HG02852 (cell line): ENCODE results near the gene RAB40B.
"Not testable (repeated sequence)": the region's sequence is repeated elsewhere in the genome, so short reads cannot be mapped to it uniquely, and the experiment has no call there.

Experiments used
- ATAC-seq: cut with Tn5 transposase; IDR thresholded peaks from one replicate; pipeline ENCODE4 v1.9.1; 2021; ENCODE audit warnings: mild to moderate bottlenecking, moderate library complexity; ENCODE audit not compliant: unreplicated experiment

The RAB40B gene, protein sequence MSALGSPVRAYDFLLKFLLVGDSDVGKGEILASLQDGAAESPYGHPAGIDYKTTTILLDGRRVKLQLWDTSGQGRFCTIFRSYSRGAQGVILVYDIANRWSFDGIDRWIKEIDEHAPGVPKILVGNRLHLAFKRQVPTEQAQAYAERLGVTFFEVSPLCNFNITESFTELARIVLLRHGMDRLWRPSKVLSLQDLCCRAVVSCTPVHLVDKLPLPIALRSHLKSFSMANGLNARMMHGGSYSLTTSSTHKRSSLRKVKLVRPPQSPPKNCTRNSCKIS

DNA sequence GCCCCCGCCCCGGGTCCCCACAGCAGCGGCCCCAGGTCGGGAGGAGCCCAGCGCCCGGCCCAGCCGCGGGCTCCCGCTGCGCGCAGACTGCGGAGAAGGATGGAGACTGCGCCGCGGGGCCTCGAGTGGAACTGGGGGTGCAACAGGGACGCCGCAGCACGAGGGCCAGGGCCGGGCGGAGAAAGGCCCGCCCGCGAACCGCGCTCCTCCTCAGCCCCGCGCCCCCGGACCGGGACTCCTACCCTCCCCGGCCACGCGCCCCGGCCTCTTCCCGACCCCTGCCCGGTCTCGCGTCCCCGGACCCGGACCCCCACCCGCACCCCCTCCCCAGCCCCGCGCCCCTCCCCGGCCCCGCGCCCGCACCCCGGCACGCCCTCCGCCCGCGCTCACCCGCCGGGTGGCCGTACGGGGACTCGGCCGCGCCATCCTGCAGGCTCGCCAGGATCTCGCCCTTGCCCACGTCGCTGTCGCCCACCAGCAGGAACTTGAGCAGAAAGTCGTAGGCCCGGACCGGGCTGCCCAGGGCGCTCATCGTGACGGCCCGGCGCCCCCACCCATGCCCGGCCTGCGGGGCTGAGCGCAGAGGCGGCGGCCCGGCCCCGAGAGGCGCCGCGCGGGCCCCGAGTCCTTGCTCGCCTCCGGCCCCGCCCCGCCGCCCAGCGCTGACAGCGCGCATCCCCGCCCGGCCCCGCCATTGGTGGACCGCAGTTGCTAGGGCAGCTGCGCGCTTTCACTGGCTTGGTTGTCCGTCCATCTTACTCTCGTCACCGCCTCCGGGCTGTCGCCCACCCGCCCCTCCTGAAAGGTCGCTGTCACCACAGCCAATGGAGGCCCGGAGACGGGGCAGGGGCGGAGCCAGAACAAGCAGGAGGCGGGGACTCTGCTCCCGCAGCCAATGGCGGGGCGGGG lies at the start of gene RAB40B:
Gene RAB40B (minus strand): TSS at position 634 of the 909 bp plus-strand sequence. CDS start 102 bp downstream, at position 532.
- ATAC-seq: peak; percentile 97

DNA sequence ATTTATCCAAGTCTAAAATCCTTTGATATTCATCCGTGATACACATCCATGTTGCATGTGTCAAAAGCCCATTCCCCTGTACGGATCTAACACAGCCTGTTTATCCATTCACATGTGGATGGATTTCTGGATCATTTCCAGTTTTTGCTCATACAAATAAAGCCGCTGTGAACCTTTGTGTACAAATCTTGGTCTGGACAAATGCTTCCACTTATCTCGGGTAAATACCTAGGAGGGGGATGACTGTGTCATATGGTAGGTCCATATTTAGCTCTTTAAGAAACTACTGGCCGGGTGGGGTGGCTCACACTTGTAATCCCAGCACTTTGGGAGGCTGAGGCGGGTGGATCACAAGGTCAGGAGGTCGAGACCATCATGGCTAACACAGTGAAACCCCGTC lies 47.0 kb upstream of the RAB40B start:
- ATAC-seq: no peak

DNA sequence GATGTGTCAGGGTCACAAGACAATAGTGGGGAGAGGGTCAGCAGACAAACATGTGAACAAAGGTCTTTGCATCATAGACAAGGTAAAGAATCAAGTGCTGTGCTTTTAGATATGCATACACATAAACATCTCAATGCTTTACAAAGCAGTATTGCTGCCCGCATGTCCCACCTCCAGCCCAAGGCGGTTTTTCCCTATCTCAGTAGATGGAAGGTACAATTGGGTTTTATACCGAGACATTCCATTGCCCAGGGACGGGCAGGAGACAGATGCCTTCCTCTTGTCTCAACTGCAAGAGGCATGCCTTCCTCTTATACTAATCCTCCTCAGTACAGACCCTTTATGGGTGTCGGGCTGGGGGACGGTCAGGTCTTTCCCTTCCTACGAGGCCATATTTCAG lies 46.2 kb upstream of the RAB40B start:
- ATAC-seq: not testable (repeated sequence)

DNA sequence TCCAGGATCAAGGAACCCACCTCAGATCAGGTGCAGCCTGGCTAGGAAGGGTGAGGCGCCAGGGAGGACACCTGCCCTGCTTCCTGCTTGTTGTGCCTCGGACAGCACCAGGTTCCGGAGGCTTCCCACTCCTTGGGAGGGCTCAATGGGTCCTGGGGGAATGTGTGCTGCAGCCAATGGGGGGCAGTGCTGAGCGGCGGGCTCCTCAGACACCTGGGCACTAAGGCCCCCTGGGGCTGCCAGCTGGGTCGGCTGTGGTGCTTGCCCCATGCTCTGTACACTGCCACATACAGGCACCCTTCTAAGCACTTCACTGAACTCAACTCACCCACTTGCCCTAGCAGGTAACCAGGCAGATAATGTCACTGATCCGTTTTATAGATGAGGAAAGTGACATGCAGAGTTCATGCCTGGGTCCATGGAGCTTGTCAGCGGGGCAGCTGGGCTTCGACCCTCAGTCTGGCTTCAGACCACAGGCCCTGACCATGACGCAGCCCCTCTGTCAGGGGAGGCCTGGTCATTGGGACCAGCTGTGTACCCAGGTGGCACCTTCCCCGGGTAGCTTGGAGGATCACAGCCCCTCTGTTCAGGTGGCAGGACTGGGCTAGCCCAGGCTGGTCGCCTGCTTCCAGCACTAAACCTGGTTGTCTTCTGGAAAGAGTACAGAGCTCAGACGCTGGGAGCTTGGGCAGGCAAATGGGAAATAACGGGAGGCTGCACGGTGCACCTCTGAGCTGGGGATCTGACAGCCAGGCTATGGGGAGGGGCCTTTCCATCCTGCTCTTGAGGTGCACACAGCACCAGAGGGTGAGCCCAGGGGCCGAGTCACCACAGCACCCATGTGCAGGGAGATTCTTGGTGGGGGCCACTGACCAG lies 45.1 kb upstream of the RAB40B start:
- ATAC-seq: no peak

DNA sequence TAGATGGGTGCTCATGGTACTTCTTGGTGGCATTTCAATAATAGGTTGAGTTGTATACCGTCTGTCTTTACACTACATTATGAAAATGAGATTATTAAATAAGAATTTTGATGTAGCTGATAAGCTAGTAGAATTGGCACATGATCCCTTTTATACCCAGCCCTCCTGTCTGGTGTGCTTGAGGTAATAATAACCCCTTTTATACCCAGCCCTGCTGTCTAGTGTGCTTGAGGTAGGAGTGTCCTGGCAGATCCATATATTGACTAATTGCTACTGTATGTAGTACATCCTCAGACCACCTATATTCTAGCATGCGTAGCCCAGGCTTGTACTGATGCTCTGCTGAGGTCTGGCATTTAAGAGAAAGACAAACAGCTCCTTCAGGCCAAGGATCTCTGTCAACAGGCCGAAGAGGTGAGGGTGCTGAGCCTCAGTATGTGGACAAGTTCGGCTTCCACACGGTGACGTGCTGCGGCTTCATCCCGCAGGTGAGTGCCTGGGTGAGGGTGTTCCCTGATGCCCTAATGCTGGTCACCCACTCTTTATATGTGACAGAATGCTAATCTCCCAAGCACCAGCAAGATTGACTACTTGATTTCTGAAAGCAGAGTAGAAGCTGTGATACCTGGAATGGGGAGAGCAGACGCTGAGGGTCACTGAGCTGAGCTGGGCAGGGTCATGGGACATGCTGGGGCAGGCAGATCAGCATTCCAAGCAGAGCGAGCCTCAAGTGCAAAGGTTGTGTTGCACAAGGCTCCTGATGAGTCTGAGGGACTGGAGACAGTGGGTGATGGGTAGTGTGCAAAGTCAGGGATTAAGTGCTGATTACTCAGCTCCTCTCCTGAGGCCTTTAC lies 42.6 kb upstream of the RAB40B start:
- no peak for ATAC-seq

DNA sequence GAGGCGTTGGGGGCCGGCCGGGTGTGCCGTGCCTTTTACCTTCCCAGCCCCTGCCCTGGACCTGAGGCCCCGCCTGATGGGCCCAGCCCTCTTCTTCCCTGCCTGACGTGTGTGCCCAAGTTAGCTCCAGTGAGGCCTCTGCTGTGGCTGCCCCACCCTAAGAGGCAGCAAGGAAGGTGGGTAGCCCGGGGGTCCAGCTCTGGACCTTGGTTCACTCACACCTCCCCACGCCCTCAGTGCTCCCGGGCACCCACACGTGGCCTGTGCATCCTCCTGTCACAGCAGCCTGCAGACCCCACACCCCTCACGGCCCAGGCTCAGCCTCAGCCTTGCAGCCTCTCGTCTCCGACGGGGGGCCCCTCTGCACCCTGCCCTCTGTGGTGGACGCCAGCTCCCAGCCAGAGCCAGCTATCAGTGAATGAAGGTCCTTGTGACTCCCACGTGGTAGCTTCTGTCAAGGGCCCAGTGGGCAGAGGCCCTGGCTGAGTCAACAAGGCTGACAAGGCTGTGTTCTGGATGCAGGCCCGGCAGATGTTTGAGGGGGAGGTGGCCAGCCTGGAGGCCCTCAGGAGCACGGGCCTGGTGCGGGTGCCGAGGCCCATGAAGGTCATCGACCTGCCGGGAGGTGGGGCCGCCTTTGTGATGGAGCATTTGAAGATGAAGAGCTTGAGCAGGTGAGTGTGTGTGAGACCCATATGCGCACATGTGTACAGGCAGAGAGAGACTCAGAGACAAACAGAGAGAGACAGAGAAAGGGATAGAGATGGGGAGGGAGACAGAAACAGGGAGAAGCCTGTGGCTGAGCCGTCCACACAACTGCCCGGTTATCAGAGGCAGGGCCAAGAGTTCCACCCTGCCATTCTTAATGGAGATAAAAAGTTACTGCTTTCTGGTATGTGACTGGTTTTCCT lies 39.7 kb upstream of the RAB40B start:
- ATAC-seq: no peak

DNA sequence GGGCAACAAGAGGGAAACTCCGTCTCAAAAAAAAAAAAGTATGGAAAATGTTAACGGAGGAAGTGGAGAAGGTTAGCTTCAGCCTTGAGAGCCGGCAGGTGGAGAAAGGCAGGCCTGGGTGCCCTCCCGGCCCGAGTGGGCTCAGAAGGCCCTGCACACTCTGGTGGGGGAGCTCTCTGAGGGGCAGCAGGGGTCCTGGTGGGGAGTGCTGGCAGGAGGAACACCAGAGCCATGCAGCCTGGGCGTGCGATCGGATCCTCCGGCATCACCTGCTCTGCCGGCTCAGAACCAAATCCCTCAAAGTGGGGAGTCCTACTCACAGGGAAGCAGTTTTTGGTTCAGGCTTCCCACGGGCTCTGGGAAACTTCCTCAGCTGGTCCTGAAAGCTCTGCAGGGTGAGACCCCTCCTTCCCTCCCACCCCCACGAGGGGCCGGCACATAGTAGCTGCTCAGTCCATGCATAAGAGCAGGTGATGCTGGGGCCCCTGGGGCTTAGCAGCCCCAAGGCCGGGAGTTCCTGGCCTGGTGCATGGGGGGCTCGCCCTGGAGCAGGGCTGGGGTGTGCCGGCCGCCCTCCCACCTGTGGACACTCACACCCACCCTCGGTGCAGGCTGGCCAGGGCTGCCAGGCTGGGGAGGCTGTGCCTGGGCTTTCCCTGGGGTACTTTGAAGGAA lies 38.1 kb upstream of the RAB40B start:
- no peak for ATAC-seq

DNA sequence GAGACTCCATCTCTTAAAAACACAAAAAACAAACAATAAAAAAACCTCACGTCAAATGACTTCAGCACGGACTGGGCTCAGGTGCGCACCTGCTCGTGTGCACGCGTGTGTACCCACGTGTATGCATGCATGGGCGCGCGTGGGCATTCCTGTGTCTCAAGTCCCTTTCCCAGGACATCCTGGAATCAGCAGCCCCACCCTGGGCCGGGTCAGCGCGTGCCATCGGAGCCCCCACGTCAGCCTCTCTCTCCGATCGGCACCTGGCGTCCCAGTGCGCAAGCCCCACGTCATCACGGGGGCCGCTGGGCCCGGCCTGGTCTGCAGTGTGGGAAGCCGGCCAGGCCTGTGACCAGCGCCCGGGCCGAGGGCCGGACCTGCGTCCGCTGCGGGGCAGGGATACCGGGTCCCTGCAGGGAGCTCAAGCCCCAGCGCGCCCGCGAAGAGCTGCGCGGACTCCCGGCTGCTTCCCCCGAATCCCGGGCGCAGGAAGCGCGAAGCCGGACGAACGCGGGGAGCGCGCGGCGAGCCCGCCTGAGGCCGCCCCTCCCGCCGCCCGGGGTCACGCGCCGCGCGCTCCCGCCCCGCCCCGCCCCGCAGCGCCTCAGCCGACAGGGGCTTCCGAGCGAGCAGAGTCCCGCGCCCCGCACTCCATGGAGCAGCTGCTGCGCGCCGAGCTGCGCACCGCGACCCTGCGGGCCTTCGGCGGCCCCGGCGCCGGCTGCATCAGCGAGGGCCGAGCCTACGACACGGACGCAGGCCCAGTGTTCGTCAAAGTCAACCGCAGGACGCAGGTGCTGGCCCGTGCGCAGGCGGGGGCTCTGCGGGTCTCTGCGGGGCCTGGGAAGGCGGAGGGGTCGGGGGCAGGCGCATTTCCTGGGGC lies 36.7 kb upstream of the RAB40B start, which contains the start of gene FN3K:
Gene FN3K (plus strand): TSS at position 629 of the 880 bp plus-strand sequence. CDS start 22 bp downstream, at position 651.
- ATAC-seq: no peak

DNA sequence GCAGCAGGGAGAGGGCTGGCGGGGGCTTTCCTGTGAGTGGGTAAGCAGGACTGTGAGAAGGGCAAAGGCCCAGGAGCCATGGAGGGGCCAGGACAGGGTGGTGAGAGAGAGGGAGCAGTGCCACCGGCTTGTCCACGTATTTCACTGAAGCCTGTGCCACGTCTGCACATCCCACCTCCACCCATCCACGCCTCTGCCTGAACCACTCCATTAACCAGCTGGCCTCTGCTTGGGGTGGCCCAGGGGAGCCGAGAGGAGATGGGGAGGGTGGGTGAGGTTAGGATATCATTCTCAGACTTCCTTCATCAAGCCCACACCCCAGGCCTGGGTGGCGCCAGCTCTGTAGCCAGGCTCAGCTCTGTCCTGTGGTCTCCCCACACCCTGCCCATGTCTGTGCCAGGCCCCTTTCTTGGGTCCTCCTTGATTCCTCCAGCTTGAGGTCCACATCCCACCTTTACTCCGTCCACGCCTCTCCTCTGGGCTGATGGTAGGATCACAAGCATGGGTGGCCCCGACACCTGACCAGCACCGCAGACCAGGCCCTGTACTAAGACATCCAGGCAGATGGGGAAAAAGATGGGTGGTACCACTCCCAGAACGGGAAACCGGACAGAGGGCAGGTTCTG lies 33.7 kb upstream of the RAB40B start:
- ATAC-seq: no peak

DNA sequence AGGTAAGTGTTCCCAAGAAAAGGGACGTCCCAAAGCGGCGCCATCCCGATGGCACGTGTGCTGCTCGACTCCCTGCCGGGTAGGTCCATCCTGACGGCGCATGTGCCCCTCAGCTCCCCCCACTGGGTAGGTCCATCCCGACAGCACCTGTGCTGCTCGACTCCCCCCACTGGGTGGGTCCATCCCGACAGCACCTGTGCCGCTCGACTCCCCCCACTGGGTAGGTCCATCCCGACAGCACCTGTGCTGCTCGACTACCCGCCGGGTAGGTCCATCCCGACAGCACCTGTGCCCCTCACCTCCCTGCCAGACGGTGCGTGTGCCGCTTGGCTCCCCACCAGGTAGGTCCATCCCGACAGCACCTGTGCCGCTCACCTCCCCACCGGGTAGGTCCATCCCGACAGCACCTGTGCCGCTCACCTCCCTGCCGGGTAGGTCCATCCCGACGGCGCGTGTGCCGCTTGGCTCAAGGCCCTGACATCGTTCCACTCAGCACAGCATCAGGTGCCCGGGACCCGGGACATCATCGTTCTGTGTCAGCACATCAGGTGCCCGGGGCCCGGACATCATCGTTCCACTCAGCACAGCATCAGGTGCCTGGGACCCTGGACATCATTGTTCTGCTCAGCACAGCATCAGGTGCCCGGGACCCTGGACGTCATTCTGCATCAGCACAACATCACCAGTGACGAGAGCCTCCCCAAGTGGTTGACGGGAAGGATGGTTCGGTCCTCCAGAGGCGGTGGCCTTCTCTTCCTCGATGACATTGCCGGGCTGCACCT lies 31.2 kb upstream of the RAB40B start:
- no peak for ATAC-seq

DNA sequence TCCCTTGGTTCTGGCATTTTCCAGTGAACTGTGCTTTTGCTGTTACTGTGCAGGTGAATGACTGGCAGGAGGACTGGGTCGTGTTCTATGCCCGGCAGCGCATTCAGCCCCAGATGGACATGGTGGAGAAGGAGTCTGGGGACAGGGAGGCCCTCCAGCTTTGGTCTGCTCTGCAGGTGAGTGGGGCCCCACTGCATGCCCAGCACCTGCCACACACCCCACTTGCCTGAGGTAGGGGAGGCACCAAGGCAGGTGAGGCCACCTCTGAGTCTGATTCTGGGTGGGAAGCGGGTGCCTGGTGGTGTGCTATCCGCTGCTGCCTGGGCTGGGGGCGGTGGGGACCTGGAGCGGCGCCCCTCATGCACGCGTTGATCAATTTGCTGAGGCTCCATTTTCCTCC lies 27.9 kb upstream of the RAB40B start:
- ATAC-seq: no peak

DNA sequence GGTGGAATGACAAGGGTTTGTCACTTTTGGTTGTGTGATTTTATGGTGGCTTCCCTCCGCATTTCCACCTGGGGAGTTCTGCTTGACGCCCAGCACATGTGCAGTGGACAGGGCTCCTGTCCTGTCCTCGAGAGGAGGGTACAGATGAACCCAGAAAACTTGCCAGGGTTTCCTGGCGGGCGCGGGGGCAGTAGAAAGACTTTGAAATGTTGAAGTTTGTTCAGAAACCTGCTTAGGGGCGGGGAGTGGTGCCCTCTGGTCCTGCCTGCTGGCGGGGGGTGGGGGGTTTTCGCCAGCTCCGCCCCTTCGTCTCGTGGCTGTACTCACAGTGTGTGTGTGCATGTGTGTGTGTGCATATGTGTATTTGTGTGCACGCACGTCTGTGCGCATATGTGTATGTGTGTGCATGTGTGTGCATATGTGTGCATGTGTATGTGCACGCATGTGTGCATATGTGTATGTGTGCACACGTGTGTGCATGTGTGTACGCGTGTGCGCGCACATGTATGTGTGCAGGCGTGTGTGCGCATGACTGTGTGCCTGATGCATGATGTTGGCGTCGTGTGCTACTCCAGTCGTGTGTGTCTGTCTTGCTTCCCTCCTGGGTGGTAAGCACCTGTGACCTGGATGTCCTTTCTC lies 24.8 kb upstream of the RAB40B start:
- no peak for ATAC-seq

DNA sequence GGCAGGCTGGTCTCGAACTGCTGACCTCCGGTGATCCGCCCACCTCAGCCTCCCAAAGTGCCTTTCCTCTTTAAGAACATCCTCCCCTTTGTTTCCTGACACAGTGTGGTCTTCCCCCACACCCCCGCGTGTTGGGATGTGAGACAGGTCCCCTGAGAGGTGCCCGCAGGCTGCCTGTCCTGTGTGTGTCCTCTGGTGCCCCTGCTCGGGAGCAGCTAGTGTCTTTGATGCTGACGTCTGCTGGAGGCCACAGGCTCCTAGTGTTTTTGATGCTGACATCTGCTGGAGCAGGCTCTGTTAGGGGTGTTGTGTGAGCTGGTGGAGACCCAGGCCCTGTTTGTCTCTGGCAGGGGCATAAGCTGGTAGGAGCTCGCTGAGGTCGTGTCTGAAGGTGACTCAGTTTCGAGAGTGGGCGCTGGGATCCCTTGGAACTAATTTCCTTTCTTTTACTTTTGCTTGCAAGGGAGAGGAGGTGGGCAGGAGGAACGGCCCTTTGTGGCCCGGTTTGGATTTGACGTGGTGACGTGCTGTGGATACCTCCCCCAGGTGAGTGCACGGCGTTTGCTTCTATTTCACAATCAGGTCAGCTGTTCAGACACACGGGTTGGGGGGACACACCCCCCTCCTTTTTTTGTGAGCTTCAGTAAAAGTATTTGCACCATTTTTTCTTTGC lies 24.0 kb upstream of the RAB40B start:
- no peak for ATAC-seq

DNA sequence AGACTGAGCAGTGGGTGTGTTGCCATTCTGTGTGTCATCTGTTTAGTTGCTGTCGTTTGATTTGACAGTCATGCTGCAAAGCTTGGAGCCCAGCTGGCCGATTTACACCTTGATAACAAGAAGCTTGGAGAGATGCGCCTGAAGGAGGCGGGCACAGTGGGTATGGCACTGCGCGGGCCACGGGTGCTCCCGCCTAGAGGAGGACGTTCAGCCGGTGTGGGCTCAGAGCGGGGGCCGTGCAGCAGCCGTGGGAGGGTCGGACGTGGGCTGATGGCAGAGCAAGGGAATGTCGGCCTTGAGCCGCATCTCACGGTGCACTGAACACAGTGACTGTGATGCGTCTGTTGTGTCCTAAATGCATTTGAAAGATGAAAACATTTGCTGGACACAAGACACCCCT lies 21.7 kb upstream of the RAB40B start:
- ATAC-seq: no peak

DNA sequence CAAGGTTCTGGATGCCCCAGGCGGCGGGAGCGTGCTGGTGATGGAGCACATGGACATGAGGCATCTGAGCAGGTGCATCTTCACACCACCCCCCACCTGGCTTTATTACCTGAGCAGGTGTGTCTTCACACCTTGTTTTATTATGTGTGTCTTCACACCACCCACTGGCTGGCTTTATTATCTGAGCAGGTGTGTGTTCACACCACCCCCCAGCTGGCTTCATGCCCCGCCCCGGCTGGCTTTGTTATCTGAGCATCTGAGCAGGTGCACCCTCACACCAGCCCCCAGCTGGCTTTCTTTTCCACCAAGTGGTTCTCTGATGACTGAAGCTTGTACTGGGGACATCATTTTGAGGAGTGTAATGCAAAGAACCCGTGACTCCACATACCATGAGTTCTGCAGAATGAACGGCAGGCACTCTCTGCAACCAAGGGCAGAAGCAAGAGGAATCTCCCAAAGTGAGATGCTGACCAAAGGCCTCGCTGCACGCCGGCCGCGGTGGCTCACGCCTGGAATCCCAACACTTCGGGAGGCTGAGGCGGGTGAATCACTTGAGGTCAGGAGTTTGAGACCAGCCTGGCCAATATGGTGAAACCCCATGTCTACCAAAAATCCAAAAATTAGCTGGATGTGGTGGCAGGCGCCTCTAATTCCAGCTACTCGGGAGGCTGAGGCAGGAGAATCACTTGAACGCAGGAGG lies 20.6 kb upstream of the RAB40B start:
- no peak for ATAC-seq
